ENCODE measurements around the gene LRIT1.
A peak's percentile ranks its signal among the peaks of the same experiment; 100 is the strongest.

Gene LRIT1

DNA sequence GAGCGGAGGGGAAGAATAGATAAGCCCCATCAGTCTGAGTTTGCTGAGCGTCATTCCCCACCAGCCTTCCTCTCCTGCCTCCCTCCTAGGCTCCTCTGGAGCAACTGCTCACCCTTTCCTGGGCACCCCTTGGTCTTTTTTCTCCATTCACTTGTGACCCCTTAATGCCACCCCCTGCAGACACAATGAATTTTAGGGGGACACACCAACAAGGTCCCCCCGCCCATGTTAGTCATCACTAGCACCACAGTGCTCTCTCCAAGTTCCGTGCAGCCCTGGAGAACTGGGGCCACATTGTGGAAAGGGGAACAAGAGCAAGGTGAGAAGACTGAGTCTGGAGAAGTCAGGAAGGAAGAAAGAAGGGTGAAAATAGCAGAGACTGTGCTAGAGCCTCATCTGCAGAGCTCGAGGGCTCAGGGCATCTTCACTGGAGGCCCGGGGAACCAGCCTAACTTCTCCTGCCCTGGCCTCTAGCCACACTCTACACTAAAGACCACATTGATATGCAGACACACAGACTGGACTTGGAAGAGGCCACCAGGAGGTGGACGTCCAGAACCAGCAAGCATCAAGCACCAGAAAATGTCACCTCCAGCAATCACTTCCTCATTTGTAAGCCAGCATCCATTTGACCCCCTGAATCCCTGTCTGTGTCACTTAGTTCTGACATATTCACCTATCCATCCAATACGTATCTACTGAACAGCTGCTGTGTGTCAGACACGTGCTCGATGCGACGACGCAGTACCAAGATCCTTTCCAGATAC, 21.0 kb upstream of the LRIT1 start:
- H3K4me1 Mint-ChIP-seq = peaks cover 5 to 6% of the 10 kb centered on the region in 2 donors
- H3K4me3 Mint-ChIP-seq = no peak overlapping the region
- no peaks in the 10 kb centered on the region for H3K36me3 Mint-ChIP-seq
- no peak overlapping the region for H3K27ac Mint-ChIP-seq
- H3K9me3 Mint-ChIP-seq = no peaks in the 10 kb centered on the region
- peaks cover 45 to 59% of the 10 kb centered on the region in 2 donors for H3K27me3 Mint-ChIP-seq
- no peak for DNase-seq
- no peak for ATAC-seq (replicated peaks)

DNA sequence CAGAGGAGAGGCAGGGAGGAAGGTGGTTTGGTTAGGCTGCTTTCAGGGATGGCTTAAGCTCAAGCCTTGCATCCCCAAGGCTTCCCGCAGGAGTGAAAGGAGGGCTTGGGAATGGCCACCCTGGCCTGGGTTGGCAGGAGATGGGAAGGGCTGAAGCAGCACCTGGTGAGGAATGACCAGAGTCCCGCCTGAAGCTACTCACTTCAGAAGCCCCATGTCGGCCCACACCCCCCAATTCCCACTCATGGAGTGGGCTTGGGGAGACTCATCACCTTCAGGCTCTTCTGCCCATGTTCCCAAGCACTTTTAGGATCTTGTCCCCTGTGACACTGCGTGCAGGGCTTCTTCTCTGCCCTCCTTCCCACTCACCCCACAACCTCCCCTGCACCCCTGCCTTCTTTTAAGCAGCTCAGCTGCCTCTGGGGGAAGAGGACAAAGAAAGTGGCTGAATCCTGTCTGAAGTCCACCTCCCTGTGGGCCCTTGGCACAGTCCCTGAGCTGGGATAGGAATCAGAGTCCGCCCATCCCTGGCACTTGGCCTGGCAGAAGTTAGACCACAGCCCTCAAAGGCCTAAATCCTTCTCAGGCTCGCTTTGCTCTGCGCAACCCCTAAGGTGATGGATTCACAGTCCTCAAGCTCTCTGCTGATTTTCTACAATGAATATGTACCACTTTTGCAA, 20.0 kb upstream of the LRIT1 start:
- no peaks in the 10 kb centered on the region for H3K36me3 Mint-ChIP-seq
- ATAC-seq (replicated peaks) = no peak
- no peak overlapping the region for H3K4me3 Mint-ChIP-seq
- no peak for DNase-seq
- no peak overlapping the region for H3K27ac Mint-ChIP-seq
- peaks cover 48 to 69% of the 10 kb centered on the region in 2 donors for H3K27me3 Mint-ChIP-seq
- no peaks in the 10 kb centered on the region for H3K9me3 Mint-ChIP-seq
- H3K4me1 Mint-ChIP-seq = peaks cover 6 to 7% of the 10 kb centered on the region in 2 donors

DNA sequence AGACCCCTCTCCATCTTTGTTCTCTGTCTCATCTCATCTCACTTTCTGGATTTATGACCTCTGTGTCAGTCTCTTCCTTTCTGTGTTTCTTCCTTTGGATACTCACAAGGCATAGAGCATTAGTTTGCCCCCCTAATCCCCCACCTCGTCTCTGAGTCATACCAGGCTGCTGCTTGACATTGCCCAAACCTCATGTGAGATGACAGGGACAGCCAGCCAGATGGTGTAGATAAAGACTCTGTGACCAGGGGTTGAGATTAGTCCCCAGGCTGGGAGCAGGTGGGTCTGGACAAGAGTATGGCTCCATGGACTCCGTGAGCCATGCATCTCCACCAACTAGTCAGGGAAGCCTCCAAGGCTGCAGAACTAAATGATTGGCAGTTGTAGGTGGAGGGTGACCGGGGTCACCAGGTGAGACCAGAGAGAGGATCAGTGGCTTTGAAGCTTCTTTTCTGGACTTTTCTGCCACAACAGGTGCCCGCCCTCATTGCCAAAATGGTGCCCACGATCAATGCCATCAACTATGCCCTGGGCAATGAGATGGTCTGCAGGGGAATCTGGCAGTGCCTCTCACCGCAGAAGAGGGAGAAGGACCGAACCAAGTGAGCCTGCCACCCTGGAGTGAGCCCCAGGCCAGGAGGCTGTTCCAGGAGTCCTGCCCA, 16.8 kb upstream of the LRIT1 start:
- no peaks in the 10 kb centered on the region for H3K36me3 Mint-ChIP-seq
- DNase-seq (no peak), ATAC-seq (replicated peaks) (no peak)
- peaks cover 32 to 43% of the 10 kb centered on the region in 2 donors for H3K27me3 Mint-ChIP-seq
- no peak overlapping the region for H3K4me3 Mint-ChIP-seq
- H3K4me1 Mint-ChIP-seq = peaks cover 0 to 2% of the 10 kb centered on the region in 2 donors
- H3K9me3 Mint-ChIP-seq = no peaks in the 10 kb centered on the region
- H3K27ac Mint-ChIP-seq = no peak overlapping the region

DNA sequence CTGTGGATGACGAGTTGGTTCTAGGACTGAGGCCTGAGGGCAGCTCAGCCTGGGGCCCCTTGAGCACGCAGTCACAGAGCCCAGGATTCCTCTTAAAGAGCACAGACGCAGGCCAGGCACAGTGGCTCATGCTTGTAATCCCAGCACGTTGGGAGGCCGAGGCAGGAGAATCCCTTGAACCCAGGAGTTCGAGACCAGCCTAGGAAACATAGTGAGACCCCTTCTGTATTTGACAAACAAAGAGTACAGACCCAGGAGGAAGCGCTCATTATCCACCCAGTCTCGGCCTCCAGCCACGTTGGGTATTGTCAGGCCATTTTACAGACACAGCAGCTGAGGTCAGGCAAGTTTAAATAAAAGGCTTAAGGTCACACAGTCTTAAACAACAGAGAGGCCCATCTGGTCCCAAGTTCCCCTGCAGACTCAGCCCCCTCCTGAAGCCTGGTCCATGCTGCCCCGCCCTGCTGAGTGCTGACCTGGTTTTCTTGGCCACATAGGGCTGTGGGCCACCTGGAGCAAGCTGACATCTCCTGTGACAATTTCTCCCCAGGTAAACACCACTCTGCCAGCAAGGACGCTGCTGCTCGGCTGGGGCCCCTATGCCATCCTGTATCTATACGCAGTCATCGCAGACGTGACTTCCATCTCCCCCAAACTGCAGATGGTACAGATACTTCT, 16.1 kb upstream of the LRIT1 start:
- H3K27ac Mint-ChIP-seq = no peak overlapping the region
- H3K36me3 Mint-ChIP-seq = no peaks in the 10 kb centered on the region
- peaks cover 25 to 36% of the 10 kb centered on the region in 2 donors for H3K27me3 Mint-ChIP-seq
- DNase-seq (no peak), ATAC-seq (replicated peaks) (peak in 1 of 2 donors; percentile 6)
- no peaks in the 10 kb centered on the region for H3K9me3 Mint-ChIP-seq
- no peak overlapping the region for H3K4me3 Mint-ChIP-seq
- H3K4me1 Mint-ChIP-seq = peaks cover 0 to 2% of the 10 kb centered on the region in 2 donors

DNA sequence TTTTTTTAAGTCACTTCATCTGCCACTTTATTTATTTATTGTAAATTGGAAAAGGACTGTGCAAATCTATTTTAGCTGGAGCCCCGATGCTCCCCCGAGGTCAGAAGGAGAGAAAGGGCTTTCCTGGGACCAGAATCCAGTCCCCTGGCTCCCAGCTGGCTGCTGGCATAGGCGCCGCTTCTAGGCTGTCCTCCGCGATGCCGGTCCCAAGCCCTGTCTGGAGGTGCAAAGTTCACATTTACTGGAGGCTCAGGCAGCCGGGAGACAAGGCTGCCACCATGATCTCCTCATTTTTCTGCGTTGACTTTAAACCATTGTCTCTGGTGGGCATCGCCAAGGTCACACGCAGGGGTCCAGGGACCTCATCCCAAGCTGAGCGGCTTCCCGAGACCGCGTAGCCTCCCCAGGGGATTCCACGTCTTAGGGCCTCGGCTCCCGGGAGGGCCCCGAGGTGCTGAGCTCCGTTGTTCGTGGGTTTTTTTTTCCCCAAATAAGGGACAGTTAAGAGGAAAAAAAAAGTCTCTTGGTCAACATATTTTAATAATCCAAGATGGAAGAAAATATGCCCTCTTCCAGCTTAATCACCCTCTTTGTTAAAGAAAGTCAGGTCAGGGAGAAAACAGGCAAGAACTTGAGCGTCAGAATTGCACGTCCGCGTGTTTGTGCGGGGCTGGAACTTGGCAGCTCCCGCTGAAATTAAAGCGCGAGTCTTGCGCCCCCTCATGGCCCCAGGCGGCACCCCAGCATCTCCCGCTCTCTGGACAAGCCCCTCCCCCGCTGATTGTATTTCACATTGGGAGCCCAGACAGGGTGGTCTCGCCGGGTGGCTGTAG, 15.4 kb upstream of the LRIT1 start:
- Mint-ChIP-seq H3K9me3 (no peaks in the 10 kb centered on the region), H3K4me1 (peaks cover 0 to 2% of the 10 kb centered on the region in 2 donors), H3K4me3 (no peak overlapping the region), H3K27ac (no peak overlapping the region), H3K36me3 (no peaks in the 10 kb centered on the region), H3K27me3 (peaks cover 23 to 28% of the 10 kb centered on the region in 2 donors)
- peak; percentile 18 for DNase-seq
- ATAC-seq (replicated peaks) = peak; percentile 55 to 71

DNA sequence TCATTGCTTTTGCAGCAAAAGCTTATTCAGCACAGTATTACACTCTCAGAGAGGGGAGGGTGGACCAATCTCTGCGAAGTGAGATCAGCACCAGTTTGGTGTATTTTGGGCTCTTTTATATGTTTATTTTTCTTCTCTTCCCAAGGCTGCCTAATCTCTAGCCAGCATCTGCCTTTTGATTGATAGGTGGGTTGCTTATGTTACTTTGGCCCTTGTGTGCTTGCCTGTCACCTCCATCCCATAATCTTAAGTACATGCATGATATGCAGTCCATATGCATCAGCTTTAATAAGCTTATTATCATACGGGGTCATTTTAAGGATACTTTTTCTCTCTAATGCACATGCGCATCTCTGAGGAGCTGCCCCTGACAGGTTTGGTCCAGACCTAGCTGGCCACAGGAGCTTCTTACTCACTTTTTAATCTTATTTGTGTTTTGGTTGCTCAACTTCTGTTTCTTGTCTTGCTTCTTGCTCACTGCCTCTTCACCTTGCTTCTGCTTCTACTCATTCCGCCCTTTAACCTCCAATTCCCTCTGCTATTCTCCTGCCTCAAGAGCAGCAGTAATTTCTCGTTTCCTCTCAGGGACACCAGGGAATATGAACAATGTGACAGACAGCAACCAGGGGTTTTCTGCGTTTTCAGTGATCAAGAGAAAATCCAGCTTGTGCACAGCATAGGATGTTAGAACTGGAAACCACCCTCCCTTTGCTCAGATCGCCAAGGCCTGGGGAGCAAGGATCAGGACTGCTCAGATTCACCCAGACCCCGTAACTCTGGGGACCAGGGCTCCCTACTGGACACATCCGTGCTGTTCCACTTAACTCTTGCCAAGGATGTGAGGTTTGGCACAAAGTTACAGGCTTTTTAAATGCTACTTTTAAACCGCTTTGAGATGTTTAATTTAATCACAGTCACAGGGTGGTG, 13.5 kb upstream of the LRIT1 start:
- H3K4me1 Mint-ChIP-seq = peaks cover 0 to 2% of the 10 kb centered on the region in 2 donors

DNA sequence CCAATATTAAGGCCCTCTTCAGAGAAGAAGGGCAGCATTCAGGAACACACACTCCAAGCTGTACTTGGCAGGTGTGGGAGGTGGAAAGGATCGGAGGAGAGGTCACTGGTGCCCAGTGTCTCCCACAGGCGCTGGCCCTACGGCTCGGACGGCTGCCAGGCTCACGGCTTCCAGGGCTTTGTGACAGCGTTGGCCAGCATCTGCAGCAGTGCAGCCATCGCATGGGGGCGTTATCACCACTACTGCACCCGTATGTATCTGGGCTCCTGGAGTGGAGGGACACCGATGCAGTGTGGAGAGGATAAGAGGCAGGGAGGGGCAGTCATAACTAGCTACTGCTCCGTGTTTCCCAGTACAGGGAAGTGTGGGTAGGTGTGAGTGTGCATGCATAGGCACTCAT, 7.4 kb upstream of the LRIT1 start:
- H3K4me1 Mint-ChIP-seq = no peaks in the 10 kb centered on the region
- DNase-seq (no peak), ATAC-seq (replicated peaks) (no peak)
- H3K27me3 Mint-ChIP-seq = peaks cover 11 to 12% of the 10 kb centered on the region in 2 donors
- no peak overlapping the region for H3K27ac Mint-ChIP-seq
- peaks cover 0 to 3% of the 10 kb centered on the region in 2 donors for H3K9me3 Mint-ChIP-seq
- no peaks in the 10 kb centered on the region for H3K36me3 Mint-ChIP-seq
- H3K4me3 Mint-ChIP-seq = no peak overlapping the region

More for the DNA sequence above, 13.5 kb upstream of the LRIT1 start:
- peaks cover 0 to 3% of the 10 kb centered on the region in 2 donors for H3K9me3 Mint-ChIP-seq
- no peaks in the 10 kb centered on the region for H3K36me3 Mint-ChIP-seq
- H3K27me3 Mint-ChIP-seq = peaks cover 23 to 27% of the 10 kb centered on the region in 2 donors
- DNase-seq (no peak), ATAC-seq (replicated peaks) (no peak)
- peak overlapping the region; percentile 1 for H3K27ac Mint-ChIP-seq
- no peak overlapping the region for H3K4me3 Mint-ChIP-seq

DNA sequence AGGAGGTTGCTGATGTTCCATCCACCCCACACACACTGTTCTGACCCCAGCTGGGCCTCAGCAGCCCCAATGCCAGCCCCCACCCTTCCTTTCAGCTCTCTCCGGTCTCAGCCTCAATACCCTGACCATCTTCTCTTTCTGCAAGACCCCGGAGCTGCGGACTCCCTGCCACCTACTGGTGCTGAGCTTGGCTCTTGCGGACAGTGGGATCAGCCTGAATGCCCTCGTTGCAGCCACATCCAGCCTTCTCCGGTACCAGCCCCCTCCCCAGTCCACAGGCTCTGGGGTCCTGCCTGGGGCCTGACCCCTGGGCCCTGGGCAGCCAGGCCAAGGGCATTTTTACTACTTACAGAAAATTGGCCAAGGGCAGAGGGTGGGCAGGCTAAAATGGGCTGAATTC, 6.2 kb upstream of the LRIT1 start:
- ATAC-seq (replicated peaks) (no peak), DNase-seq (no peak)
- Mint-ChIP-seq H3K27ac (no peak overlapping the region), H3K4me3 (no peak overlapping the region), H3K36me3 (no peaks in the 10 kb centered on the region), H3K4me1 (no peaks in the 10 kb centered on the region), H3K27me3 (peaks cover 11 to 12% of the 10 kb centered on the region in 2 donors), H3K9me3 (peaks cover 0 to 3% of the 10 kb centered on the region in 2 donors)

DNA sequence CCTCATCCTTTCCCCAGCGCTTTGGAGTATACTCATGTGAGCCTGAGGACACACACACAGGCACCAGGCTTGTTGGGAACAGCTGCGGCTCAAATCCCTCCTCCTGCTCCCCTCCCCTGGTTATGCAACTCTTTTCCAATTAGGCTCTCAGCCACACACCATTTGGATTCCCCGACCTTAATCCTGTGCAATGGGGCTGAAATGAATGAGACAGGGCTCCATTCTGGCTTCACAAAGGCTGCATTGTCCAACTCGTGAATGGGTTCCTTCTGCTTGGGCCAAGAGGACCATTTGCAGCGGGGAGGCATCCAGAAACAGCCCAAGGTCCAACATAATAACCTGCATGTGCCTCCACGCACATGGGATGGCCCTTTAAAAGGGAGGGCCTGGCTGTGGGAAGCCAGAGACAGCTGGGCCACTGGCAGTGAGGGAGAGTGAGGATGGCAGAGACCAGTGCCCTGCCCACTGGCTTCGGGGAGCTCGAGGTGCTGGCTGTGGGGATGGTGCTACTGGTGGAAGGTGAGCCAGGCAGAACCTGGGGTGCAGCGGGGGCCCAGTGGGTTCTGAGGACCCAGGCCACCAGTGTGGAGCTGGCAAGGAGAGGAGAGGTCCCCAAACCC, 3.4 kb upstream of the LRIT1 start, which contains the start of gene RGR:
TSS of gene RGR (plus strand) at position 403 of the 620 bp plus-strand sequence. CDS start at position 441, 38 bp downstream.
- no peak for ATAC-seq (replicated peaks)
- no peak within 1 kb of the TSS for H3K4me3 Mint-ChIP-seq
- peaks cover 4 to 11% of the 10 kb centered on the region in 2 donors for H3K27me3 Mint-ChIP-seq
- H3K36me3 Mint-ChIP-seq = no peaks in the 10 kb centered on the region
- no peak for DNase-seq
- H3K4me1 Mint-ChIP-seq = no peaks in the 10 kb centered on the region
- no peak within 1 kb of the TSS for H3K27ac Mint-ChIP-seq
- H3K9me3 Mint-ChIP-seq = no peaks in the 10 kb centered on the region

DNA sequence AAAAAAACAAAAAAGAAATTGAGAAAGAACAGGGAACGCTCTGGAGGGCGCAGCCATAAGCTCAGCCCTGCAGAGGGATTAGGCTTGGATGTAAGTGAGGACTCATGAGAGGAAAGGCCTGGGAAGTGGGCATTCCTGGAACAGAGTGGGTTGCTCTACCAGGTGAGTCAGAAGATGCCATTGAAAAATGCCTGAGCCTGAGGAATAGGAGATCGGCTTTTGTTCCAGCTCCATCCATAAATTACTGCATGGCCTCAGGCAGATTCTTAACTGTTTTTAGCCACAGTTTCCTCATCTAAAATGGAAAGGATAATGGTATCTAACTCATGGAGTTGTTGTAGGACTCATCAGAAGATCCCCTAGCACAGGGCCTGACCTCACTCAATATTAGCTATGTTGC, 2.4 kb upstream of the LRIT1 start:
- no peak overlapping the region for H3K27ac Mint-ChIP-seq
- no peaks in the 10 kb centered on the region for H3K36me3 Mint-ChIP-seq
- no peak for ATAC-seq (replicated peaks)
- peaks cover 8 to 10% of the 10 kb centered on the region in 2 donors for H3K27me3 Mint-ChIP-seq
- H3K9me3 Mint-ChIP-seq = no peaks in the 10 kb centered on the region
- no peak for DNase-seq
- H3K4me1 Mint-ChIP-seq = no peaks in the 10 kb centered on the region
- no peak overlapping the region for H3K4me3 Mint-ChIP-seq

DNA sequence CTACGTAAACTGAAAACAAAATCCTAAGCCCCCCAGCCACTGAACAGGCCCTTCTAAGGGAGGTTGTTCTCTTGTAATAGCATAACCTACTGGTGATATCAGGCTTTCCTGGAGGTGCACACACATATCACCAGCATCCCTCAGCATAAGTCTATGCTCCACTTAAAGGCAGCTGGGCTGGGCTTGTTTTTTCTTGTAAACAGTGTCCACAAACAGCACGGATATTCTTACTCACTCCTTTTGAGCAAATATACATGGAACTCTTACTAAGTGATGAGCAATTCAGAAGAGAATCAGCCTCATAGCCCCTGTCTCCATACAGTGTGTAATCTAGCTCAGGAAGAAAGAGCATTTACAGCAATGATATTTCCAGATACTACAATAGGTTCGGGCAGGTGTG, 2.4 kb downstream of the LRIT1 start:
- DNase-seq (no peak), ATAC-seq (replicated peaks) (no peak)
- H3K27me3 Mint-ChIP-seq = peaks cover 13 to 17% of the 10 kb centered on the region in 2 donors
- H3K36me3 Mint-ChIP-seq = no peaks in the 10 kb centered on the region
- H3K27ac Mint-ChIP-seq = no peak overlapping the region
- H3K9me3 Mint-ChIP-seq = no peaks in the 10 kb centered on the region
- H3K4me3 Mint-ChIP-seq = no peak overlapping the region
- H3K4me1 Mint-ChIP-seq = no peaks in the 10 kb centered on the region

DNA sequence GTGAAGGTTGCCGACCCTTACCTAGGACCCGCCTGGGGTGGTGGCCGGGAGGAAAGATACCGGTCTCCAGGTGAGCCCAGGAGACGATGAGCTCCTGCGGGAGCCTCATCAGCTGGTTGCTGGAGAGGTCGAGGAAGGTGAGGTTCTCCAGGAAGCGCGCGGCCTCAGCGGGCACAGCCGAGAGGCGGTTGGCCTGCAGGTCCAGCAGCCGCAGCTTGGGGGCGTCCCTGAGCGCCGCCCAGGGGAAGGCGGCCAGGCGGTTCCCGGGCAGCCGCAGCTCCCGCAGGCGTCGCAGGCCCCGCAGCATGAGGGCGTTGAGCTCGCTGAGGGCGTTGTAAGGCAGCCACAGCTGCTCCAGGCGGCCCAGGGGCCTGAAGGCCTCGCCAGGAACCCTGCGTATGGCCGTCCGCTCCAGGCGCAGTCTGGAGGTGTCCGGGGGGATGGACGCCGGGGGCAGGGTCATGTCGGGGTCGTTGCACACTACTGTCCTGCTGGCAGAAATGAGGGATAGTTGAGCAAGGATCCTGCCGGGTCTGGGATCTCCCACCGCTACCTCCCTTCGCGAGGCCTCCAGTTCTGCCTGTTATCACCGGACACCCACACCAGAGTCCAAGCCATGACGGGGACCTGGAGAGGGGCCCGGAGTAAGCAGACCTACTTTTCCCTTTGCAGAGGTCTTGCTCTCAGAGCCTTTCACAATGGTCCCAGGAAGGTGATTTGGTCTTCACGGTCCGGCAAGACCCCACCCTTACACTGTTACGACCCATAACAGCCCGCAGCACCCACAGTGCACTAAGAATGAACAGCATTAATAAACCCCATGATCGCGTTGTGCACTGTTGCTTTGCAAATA, 3.9 kb downstream of the LRIT1 start:
- H3K27me3 Mint-ChIP-seq = peaks cover 14 to 20% of the 10 kb centered on the region in 2 donors
- H3K4me3 Mint-ChIP-seq = no peak overlapping the region
- no peak overlapping the region for H3K27ac Mint-ChIP-seq
- H3K36me3 Mint-ChIP-seq = no peaks in the 10 kb centered on the region
- ATAC-seq (replicated peaks) (no peak), DNase-seq (no peak)
- no peaks in the 10 kb centered on the region for H3K4me1 Mint-ChIP-seq
- H3K9me3 Mint-ChIP-seq = no peaks in the 10 kb centered on the region

All from stimulated activated naive B cell treated with anti-CD40 and anti-IgM and Interleukin-4, amounts not matched to agents 10 μg/mL and 1 μg/mL and 100 μg/mL, for 72 hours (primary cell).